ENCODE measurements around the gene ADRA2C.

DNA sequence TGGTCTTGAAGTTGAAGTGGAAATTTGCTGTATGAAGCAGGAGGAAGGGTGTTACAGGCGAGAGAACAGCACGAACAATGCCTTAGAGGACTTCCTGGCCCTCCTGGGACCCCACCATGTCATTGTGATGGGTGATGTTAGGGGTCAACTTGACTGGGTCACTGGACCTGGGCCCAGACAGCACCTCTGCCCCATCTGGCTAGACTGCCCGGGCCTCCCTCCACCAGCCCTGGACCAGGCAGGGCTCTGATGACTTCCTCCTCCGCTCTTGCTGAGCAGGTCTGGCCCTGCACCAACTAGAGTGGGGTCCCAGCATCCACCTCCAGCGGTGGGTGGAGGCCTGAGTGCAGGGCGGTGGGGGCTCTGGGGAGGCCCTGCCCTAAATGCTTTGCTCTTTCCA, 48.9 kb upstream of the ADRA2C start:
- TF ChIP-seq, protein P1, sequence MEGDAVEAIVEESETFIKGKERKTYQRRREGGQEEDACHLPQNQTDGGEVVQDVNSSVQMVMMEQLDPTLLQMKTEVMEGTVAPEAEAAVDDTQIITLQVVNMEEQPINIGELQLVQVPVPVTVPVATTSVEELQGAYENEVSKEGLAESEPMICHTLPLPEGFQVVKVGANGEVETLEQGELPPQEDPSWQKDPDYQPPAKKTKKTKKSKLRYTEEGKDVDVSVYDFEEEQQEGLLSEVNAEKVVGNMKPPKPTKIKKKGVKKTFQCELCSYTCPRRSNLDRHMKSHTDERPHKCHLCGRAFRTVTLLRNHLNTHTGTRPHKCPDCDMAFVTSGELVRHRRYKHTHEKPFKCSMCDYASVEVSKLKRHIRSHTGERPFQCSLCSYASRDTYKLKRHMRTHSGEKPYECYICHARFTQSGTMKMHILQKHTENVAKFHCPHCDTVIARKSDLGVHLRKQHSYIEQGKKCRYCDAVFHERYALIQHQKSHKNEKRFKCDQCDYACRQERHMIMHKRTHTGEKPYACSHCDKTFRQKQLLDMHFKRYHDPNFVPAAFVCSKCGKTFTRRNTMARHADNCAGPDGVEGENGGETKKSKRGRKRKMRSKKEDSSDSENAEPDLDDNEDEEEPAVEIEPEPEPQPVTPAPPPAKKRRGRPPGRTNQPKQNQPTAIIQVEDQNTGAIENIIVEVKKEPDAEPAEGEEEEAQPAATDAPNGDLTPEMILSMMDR (IDR thresholded peaks at IDR 0.05; ENCODE audit: low read depth, low read length), result no peak
- no peak for TF ChIP-seq EZH2phosphoT487 (IDR thresholded peaks at IDR 0.05; ENCODE audit: low read depth)
